ENCODE measurements around the gene MRPL12.
A peak's percentile ranks its signal among the peaks of the same experiment; 100 is the strongest.

Gene MRPL12

GRCh38 chr17:81702934-81703746 is at the start of gene MRPL12:
Gene MRPL12, plus strand, starts transcription at chr17:81703367. Its CDS starts 135 bp downstream, at chr17:81703502.
- DNase-seq: peak; percentile 90 to 91

GRCh38 chr17:81655378-81656117 is 47.6 kb upstream of the MRPL12 start:
- DNase-seq: no peak

GRCh38 chr17:81656118-81656743 is 46.9 kb upstream of the MRPL12 start, which contains the start of gene PDE6G:
Gene PDE6G, minus strand, starts transcription at chr17:81656542. Its CDS starts 3,237 bp downstream, at chr17:81653305.
- DNase-seq: no peak

- DNase-seq: no peak
Observed at GRCh38 chr17:81656835-81657234, 46.3 kb upstream of the MRPL12 start.

- no peak for DNase-seq
Observed at GRCh38 chr17:81659038-81659437, 44.1 kb upstream of the MRPL12 start.

GRCh38 chr17:81660441-81660840 is 42.7 kb upstream of the MRPL12 start:
- no peak for DNase-seq

GRCh38 chr17:81662002-81662401 is 41.2 kb upstream of the MRPL12 start:
- DNase-seq: no peak

GRCh38 chr17:81664051-81664470 is 39.1 kb upstream of the MRPL12 start:
- no peak for DNase-seq

- DNase-seq: peak; percentile 39 to 42
Observed at GRCh38 chr17:81665205-81666091, 37.7 kb upstream of the MRPL12 start.

- no peak for DNase-seq
Observed at GRCh38 chr17:81666092-81666341, 37.1 kb upstream of the MRPL12 start.

- DNase-seq: peak; percentile 91 to 92
Observed at GRCh38 chr17:81666342-81667191, 36.6 kb upstream of the MRPL12 start, which contains the start of the genes CCDC137 and OXLD1. Gene CCDC137, plus strand, starts transcription at chr17:81666737. Its CDS starts 30 bp downstream, at chr17:81666767. Gene OXLD1, minus strand, starts transcription at chr17:81666605. Its CDS starts 28 bp downstream, at chr17:81666577.

- no peak for DNase-seq
Observed at GRCh38 chr17:81667754-81668153, 35.4 kb upstream of the MRPL12 start.

GRCh38 chr17:81672504-81672903 is 30.7 kb upstream of the MRPL12 start:
- DNase-seq: no peak

GRCh38 chr17:81672954-81673353 is 30.2 kb upstream of the MRPL12 start:
- no peak for DNase-seq

GRCh38 chr17:81673561-81674258 is 29.5 kb upstream of the MRPL12 start:
- DNase-seq: no peak

- DNase-seq: peak; percentile 42 to 46
Observed at GRCh38 chr17:81675515-81676221, 27.5 kb upstream of the MRPL12 start.

- DNase-seq: no peak
Observed at GRCh38 chr17:81676906-81677305, 26.3 kb upstream of the MRPL12 start.

GRCh38 chr17:81680150-81680549 is 23.0 kb upstream of the MRPL12 start:
- DNase-seq: no peak

- DNase-seq: no peak
Observed at GRCh38 chr17:81681672-81682071, 21.5 kb upstream of the MRPL12 start.

- no peak for DNase-seq
Observed at GRCh38 chr17:81682565-81683207, 20.5 kb upstream of the MRPL12 start.
